22Rv1 (cell line): ENCODE data around the gene NMS.

Source experiments
- CTCF ChIP-seq: fragments of 450-650 bp; IDR thresholded peaks from 2 replicates; pipeline ENCODE4 v1.5.1; 2017; ENCODE audit warnings: mild to moderate bottlenecking
- ZFX ChIP-seq: fragments of 450-650 bp; IDR thresholded peaks from 2 replicates; pipeline ENCODE4 v1.6.1; 2017; ENCODE audit warnings: antibody characterized with exemption, borderline replicate concordance

- no peak for TF ChIP-seq CTCF
- TF ChIP-seq ZFX, result no peak
Measured at GRCh38 chr2:100526868-100527267, 56.6 kb downstream of the NMS start.
